CD4-positive, alpha-beta T cell treated with Interleukin-21 for 1 hour (primary cell): ENCODE data around the gene GOLGA7B.
A peak's percentile ranks its signal among the peaks of the same experiment; 100 is the strongest.

ENCODE experiments used
- DNase-seq: peaks from one replicate; pipeline ENCODE4 v3.0.0-alpha.2; 2020

GOLGA7B gene

GRCh38 chr10:97898429-97898828, 48.8 kb downstream of the GOLGA7B start:
- no peak for DNase-seq

GRCh38 chr10:97901381-97901780, 51.7 kb downstream of the GOLGA7B start:
- DNase-seq, result no peak

GRCh38 chr10:97903128-97904017, 53.7 kb downstream of the GOLGA7B start:
- no peak for DNase-seq

GRCh38 chr10:97904018-97904381, 54.4 kb downstream of the GOLGA7B start:
- no peak for DNase-seq

- no peak for DNase-seq
Measured at GRCh38 chr10:97904576-97904975, 54.9 kb downstream of the GOLGA7B start.

GRCh38 chr10:97905276-97905675, 55.6 kb downstream of the GOLGA7B start:
- DNase-seq, result no peak

GRCh38 chr10:97907211-97907610, 57.6 kb downstream of the GOLGA7B start:
- no peak for DNase-seq

GRCh38 chr10:97907830-97908229, 58.2 kb downstream of the GOLGA7B start:
- no peak for DNase-seq

GRCh38 chr10:97910661-97911060, 61.0 kb downstream of the GOLGA7B start:
- DNase-seq, result no peak

- DNase-seq, result peak; percentile 2
Measured at GRCh38 chr10:97911217-97911616, 61.6 kb downstream of the GOLGA7B start.

- DNase-seq, result no peak
Measured at GRCh38 chr10:97913193-97913592, 63.5 kb downstream of the GOLGA7B start.

GRCh38 chr10:97913614-97914013, 64.0 kb downstream of the GOLGA7B start:
- DNase-seq, result no peak

- DNase-seq, result no peak
Measured at GRCh38 chr10:97914171-97914836, 64.7 kb downstream of the GOLGA7B start.

- peak; percentile 67 for DNase-seq
Measured at GRCh38 chr10:97914837-97915211, 65.2 kb downstream of the GOLGA7B start.

- DNase-seq, result no peak
Measured at GRCh38 chr10:97915346-97916131, 65.9 kb downstream of the GOLGA7B start.

- no peak for DNase-seq
Measured at GRCh38 chr10:97916586-97916985, 66.9 kb downstream of the GOLGA7B start.

GRCh38 chr10:97919012-97919411, 69.4 kb downstream of the GOLGA7B start:
- peak; percentile 8 for DNase-seq

GRCh38 chr10:97920865-97921264, 71.2 kb downstream of the GOLGA7B start:
- DNase-seq, result no peak
